BJ (cell line): Measurements from ENCODE around the gene NANS. TPM values are rescaled to one million over a fixed set of nuclear protein-coding genes. Genes with fewer than 3 reads are reported as not detected.
A peak's percentile ranks its signal among the peaks of the same experiment; 100 is the strongest.

Source experiments
- CTCF ChIA-PET: fragments of 350-600 bp; formaldehyde crosslinking; extraction: SDS; loops from one replicate; lab custom pipeline; 2021; ENCODE audit warnings: antibody characterized with exemption, inconsistent platforms; lab: Yijun Ruan, JAX
- POLR2A ChIA-PET: fragments of 300-600 bp; sonication (Branson Sonifier 250); formaldehyde crosslinking; extraction: SDS; loops from one replicate; lab custom pipeline; 2021; ENCODE audit warnings: antibody characterized with exemption; lab: Charles Lee
- DNase-seq: peaks from one replicate; pipeline ENCODE4 v3.0.0-alpha.2; 2011; ENCODE audit warnings: low read depth
- H3K27me3 ChIP-seq: 2 replicates; pipeline ENCODE4 v1.6.0; 2011; ENCODE audit warnings: low read length; ENCODE audit not compliant: control insufficient read depth, insufficient read depth
- H3K36me3 ChIP-seq: 2 replicates; pipeline ENCODE4 v1.5.1; 2011; ENCODE audit warnings: low read length; ENCODE audit not compliant: control insufficient read depth, insufficient read depth
- H3K4me3 ChIP-seq: 2 replicates; pipeline ENCODE4 v1.5.1; 2011; ENCODE audit warnings: low read depth, mild to moderate bottlenecking, control low read depth, low read length
- polyA plus RNA-seq: library from polyadenylated mRNA; depleted of rRNA; stranded (reverse); fragments of >200 nt; gene quantifications from 2 replicates; pipeline ENCODE4 v1.2.3, GENCODE V29; 2011
- TF ChIP-seq, protein P1 (sequence below): IDR thresholded peaks from 2 replicates; pipeline ENCODE4 v1.5.1; 2011; ENCODE audit warnings: low read depth, mild to moderate bottlenecking, control low read depth, inconsistent platforms, low read length, moderate library complexity; ENCODE audit not compliant: insufficient read depth

Gene NANS
- polyA plus RNA-seq, 1 experiment = 142 TPM

DNA sequence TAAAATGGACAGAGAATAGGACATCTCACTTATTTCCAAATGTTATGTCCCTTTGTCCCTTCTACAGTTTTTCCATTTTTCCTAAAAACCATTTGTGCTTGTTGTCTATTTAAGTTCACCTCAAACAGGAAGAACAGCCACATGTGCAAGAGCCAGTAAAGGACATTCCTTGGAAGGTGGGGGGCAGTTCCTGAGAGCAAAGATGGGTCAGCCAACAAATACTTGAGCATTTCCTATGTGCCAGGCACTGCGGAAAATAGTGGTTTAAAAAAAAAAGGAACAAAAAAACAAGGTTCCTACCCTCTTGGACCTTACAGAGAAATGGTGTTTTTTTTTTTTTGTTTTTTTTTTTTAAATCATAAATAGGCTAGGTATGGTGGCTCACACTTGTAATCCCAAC, 46.6 kb upstream of the NANS start:
- DNase-seq = peak; percentile 35
- Histone ChIP-seq H3K36me3 (peaks cover 20% of the 10 kb centered on the region), H3K27me3 (no peaks in the 10 kb centered on the region), H3K4me3 (no peak overlapping the region)
- TF ChIP-seq, protein P1, sequence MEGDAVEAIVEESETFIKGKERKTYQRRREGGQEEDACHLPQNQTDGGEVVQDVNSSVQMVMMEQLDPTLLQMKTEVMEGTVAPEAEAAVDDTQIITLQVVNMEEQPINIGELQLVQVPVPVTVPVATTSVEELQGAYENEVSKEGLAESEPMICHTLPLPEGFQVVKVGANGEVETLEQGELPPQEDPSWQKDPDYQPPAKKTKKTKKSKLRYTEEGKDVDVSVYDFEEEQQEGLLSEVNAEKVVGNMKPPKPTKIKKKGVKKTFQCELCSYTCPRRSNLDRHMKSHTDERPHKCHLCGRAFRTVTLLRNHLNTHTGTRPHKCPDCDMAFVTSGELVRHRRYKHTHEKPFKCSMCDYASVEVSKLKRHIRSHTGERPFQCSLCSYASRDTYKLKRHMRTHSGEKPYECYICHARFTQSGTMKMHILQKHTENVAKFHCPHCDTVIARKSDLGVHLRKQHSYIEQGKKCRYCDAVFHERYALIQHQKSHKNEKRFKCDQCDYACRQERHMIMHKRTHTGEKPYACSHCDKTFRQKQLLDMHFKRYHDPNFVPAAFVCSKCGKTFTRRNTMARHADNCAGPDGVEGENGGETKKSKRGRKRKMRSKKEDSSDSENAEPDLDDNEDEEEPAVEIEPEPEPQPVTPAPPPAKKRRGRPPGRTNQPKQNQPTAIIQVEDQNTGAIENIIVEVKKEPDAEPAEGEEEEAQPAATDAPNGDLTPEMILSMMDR = no peak
- ChIA-PET CTCF (no interaction called here), POLR2A (no interaction called here)

DNA sequence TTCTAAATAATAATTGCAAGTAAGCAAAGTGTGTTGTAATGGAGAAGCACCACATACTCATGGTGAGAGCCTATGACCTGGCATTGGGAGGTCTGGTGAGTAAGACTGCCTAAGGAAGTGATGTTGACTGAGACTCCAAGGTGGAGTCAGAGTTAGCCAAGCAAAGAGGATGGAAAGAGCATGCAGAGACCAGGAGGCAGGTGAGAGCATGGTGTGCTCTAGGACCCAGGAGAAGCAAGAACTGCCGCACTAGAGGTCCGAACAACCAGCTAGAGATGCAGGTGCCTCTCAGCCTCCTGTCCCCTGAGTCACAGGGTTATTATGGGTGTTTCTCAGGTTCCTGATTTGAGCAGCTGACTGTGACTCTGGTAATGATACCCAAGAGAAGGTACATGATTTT, 46.1 kb upstream of the NANS start:
- CTCF ChIA-PET = no interaction called here
- H3K36me3 ChIP-seq = peaks cover 20% of the 10 kb centered on the region
- POLR2A ChIA-PET = no interaction called here

DNA sequence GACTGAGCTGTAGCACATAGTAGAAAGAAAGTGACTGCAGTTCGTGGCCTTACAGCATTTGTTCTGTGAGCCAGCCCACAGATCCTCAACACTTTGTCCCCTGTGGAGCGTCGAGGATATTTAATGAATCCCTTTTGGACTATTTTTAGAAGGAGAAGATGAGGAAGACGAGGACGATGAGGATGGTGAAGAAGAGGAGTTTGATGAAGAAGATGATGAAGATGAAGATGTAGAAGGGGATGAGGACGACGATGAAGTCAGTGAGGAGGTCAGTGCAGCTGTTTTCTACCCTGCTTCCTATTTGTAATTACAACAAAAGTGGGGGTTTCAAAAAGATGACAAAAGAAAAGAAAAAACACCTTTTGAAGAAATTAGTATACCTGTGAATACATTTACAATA, 45.4 kb upstream of the NANS start:
- no peak for DNase-seq
- TF ChIP-seq, protein P1 = no peak
- CTCF ChIA-PET = no interaction called here
- Histone ChIP-seq H3K4me3 (no peak overlapping the region), H3K36me3 (peaks cover 16% of the 10 kb centered on the region), H3K27me3 (no peaks in the 10 kb centered on the region)
- POLR2A ChIA-PET = no interaction called here

More for the DNA sequence above, 46.1 kb upstream of the NANS start:
- DNase-seq = no peak
- Histone ChIP-seq H3K4me3 (no peak overlapping the region), H3K27me3 (no peaks in the 10 kb centered on the region)
- TF ChIP-seq, protein P1 = no peak

DNA sequence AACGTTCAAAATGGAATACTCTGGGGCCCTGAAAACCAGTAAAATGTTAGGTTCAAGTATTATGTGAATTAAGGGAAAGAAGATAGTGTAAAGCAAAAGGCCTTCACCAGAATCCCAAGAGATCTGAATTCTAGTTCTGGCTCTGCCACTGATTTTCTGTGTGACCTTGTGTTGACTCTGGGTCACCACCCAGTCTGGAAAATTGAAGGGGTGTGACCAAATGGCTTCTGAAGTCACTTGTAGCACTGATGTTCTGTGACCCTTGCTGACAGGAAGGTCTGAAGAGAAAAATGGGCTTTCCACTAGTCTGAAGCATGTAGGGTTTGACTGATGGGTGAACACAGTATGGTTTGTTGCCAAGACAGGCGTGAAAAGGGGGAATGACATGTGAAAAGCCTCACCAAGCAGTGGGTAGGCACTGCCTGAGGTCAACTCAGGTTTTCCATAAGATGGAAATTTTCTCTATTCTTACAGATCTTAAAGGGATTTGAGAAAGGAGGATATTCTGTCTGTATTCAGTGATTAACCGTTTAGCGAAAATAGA, 40.3 kb upstream of the NANS start:
- POLR2A ChIA-PET = no interaction called here
- Histone ChIP-seq H3K4me3 (no peak overlapping the region), H3K36me3 (peaks cover 16% of the 10 kb centered on the region), H3K27me3 (no peaks in the 10 kb centered on the region)
- CTCF ChIA-PET = interaction anchor here (1.2 to 1.5 kb wide), 2 partner anchors 18 to 19 kb away, joined by 4 read pairs; no protein-coding TSS in a partner anchor
- DNase-seq = no peak
- TF ChIP-seq, protein P1 = no peak

DNA sequence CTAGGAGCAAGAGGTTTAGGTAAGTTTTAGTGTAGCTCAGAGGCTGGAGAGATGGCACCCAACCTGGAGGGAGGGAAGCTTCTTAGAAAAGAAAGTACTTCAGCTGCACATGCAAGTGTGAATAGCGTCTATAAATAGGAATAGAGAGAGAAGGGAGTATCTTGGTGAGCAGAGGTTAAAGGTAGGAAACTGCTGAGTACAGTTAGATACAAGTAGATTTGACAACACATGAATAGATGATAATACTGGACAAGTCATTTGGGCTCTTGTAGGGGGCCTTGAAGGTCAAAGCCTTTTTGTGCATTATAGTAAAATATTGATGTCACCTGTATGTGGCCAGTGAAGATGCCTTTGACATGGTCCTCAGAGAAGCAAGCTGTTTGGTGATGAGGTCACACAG, 39.2 kb upstream of the NANS start:
- TF ChIP-seq, protein P1 = no peak
- CTCF ChIA-PET = interaction anchor here (1.5 kb wide), 1 partner anchor 17 kb away, joined by 4 read pairs; no protein-coding TSS in a partner anchor
- H3K27me3 ChIP-seq = no peaks in the 10 kb centered on the region
- no peak for DNase-seq
- peaks cover 16% of the 10 kb centered on the region for H3K36me3 ChIP-seq
- H3K4me3 ChIP-seq = no peak overlapping the region
- POLR2A ChIA-PET = no interaction called here
